HEK293T (cell line): Measurements from ENCODE around the gene ZMIZ1.

ENCODE experiments used
- CTCF ChIA-PET: fragments of 350-600 bp; formaldehyde crosslinking; extraction: SDS; loops from one replicate; lab custom pipeline; 2021; ENCODE audit warnings: antibody characterized with exemption, inconsistent platforms; lab: Yijun Ruan, JAX
- POLR2A ChIA-PET: fragments of 350-600 bp; formaldehyde crosslinking; extraction: SDS; loops from one replicate; lab custom pipeline; 2020; ENCODE audit warnings: antibody characterized with exemption, inconsistent platforms; lab: Yijun Ruan, JAX
- DNase-seq: peaks from one replicate; pipeline ENCODE4 v3.0.0; 2012; ENCODE audit warnings: mixed read lengths; ENCODE audit errors: extremely low spot score
- ARNT ChIP-seq: fragments of 450-650 bp; IDR thresholded peaks from 2 replicates; pipeline ENCODE4 v1.6.1; 2017; ENCODE audit warnings: mild to moderate bottlenecking
- BHLHE40 ChIP-seq: fragments of 450-650 bp; IDR thresholded peaks from 2 replicates; pipeline ENCODE4 v1.6.1; 2016; ENCODE audit warnings: mild to moderate bottlenecking, moderate library complexity, borderline replicate concordance
- CTBP1 ChIP-seq: fragments of 450-650 bp; IDR thresholded peaks from 2 replicates; pipeline ENCODE4 v1.6.1; 2016; ENCODE audit warnings: borderline replicate concordance
- ELF4 ChIP-seq: fragments of 450-650 bp; IDR thresholded peaks from 2 replicates; pipeline ENCODE4 v1.6.1; 2017; ENCODE audit warnings: antibody characterized with exemption
- FOXA1 ChIP-seq: fragments of 450-650 bp; IDR thresholded peaks from 2 replicates; pipeline ENCODE4 v1.6.1; 2016; ENCODE audit warnings: mild to moderate bottlenecking
- FOXK2 ChIP-seq: fragments of 450-650 bp; IDR thresholded peaks from 2 replicates; pipeline ENCODE4 v1.6.1; 2016; ENCODE audit warnings: mild to moderate bottlenecking
- FOXM1 ChIP-seq: fragments of 450-650 bp; IDR thresholded peaks from 2 replicates; pipeline ENCODE4 v1.6.1; 2017; ENCODE audit warnings: mild to moderate bottlenecking, borderline replicate concordance
- HDGF ChIP-seq: fragments of 450-650 bp; IDR thresholded peaks from 2 replicates; pipeline ENCODE4 v1.6.1; 2017; ENCODE audit warnings: antibody characterized with exemption, borderline replicate concordance
- L3MBTL2 ChIP-seq: fragments of 450-650 bp; conservative IDR thresholded peaks from 2 replicates; pipeline ENCODE4 v1.6.1; 2016; ENCODE audit warnings: mild to moderate bottlenecking
- LEF1 ChIP-seq: fragments of 450-650 bp; IDR thresholded peaks from 2 replicates; pipeline ENCODE4 v1.6.1; 2017; ENCODE audit warnings: mild to moderate bottlenecking, borderline replicate concordance
- NFRKB ChIP-seq: fragments of 450-650 bp; IDR thresholded peaks from 2 replicates; pipeline ENCODE4 v1.6.1; 2016; ENCODE audit warnings: mild to moderate bottlenecking, moderate library complexity
- SP1 ChIP-seq: fragments of 450-650 bp; IDR thresholded peaks from 2 replicates; pipeline ENCODE4 v1.6.1; 2017
- SUZ12 ChIP-seq: fragments of 450-650 bp; IDR thresholded peaks from 2 replicates; pipeline ENCODE4 v1.6.1; 2016; ENCODE audit warnings: mild to moderate bottlenecking
- TARDBP ChIP-seq: fragments of 450-650 bp; IDR thresholded peaks from 2 replicates; pipeline ENCODE4 v1.6.1; 2016
- ZNF384 ChIP-seq: fragments of 450-650 bp; IDR thresholded peaks from 2 replicates; pipeline ENCODE4 v1.6.1; 2016
- TF ChIP-seq, protein P1 (sequence below): fragments of 450-650 bp; IDR thresholded peaks from 2 replicates; pipeline ENCODE4 v1.6.1; 2016

The ZMIZ1 gene

GRCh38 chr10:79096514-79096913 lies 27.7 kb downstream of the ZMIZ1 start:
- TF ChIP-seq ZNF384 = no peak
- TF ChIP-seq HDGF = no peak
- TF ChIP-seq LEF1 = no peak
- TF ChIP-seq SP1 = no peak
- TF ChIP-seq TARDBP = no peak
- no peak for TF ChIP-seq SUZ12
- TF ChIP-seq CTBP1 = no peak
- TF ChIP-seq BHLHE40 = no peak
- no peak for TF ChIP-seq ARNT
- no peak for TF ChIP-seq FOXK2
- TF ChIP-seq ELF4 = no peak
- no peak for TF ChIP-seq FOXM1
- TF ChIP-seq NFRKB = no peak
- no peak for TF ChIP-seq FOXA1
- TF ChIP-seq, protein P1, sequence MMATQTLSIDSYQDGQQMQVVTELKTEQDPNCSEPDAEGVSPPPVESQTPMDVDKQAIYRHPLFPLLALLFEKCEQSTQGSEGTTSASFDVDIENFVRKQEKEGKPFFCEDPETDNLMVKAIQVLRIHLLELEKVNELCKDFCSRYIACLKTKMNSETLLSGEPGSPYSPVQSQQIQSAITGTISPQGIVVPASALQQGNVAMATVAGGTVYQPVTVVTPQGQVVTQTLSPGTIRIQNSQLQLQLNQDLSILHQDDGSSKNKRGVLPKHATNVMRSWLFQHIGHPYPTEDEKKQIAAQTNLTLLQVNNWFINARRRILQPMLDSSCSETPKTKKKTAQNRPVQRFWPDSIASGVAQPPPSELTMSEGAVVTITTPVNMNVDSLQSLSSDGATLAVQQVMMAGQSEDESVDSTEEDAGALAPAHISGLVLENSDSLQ = no peak
- no peak for TF ChIP-seq L3MBTL2
- DNase-seq = no peak
- ChIA-PET CTCF (no interaction called here), POLR2A (no interaction called here)

DNA sequence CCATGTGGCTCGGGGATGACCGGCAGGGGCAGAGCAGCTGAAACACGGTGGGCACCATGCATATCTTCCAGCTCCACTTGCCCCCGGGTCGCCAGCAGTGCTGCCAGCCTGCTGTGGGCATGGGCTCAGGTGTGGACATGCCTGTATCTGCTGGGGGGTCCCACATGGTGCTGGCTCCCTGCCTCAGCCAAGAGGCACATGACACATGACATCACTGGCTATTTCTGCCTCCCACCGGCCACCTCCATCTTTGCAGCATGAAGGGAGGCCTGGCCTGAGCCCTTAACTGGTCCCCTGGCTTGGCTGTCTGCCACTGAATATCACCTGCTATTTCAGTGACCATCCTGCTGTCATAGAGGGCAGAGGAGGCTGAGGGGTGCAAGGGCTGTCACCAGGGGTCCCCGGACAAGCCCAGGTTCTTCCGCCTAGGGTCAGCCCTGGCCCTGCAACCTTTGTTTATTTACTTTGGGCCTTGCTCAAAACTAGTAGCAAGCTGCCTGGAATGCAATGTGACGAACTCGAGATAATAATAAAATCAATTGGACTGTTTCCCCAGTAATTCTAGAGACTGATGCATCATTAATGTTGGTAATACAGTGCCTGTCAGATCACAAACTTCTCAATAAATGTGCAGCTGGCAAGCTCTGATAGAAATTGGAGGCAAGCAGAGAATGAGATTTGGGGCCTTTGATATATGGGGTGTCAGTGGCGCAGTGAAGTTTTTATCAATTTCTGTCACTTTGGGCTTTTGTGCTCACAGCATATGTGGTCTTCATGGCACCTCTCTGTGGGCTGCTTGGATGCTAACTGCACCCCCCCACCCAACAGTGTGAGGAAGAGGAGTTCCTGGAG lies 28.5 kb downstream of the ZMIZ1 start:
- no peak for TF ChIP-seq ZNF384
- no peak for TF ChIP-seq SP1
- no peak for TF ChIP-seq ARNT
- TF ChIP-seq FOXK2 = no peak
- no peak for TF ChIP-seq FOXA1
- TF ChIP-seq TARDBP = no peak
- TF ChIP-seq SUZ12 = no peak
- TF ChIP-seq ELF4 = no peak
- no peak for TF ChIP-seq CTBP1
- TF ChIP-seq, protein P1 = no peak
- no peak for TF ChIP-seq BHLHE40
- TF ChIP-seq HDGF = no peak
- no peak for TF ChIP-seq LEF1
- no peak for TF ChIP-seq NFRKB
- DNase-seq = no peak
- ChIA-PET CTCF (no interaction called here), POLR2A (no interaction called here)

GRCh38 chr10:79098061-79098460 lies 29.3 kb downstream of the ZMIZ1 start:
- CTCF ChIA-PET = no interaction called here

GRCh38 chr10:79098596-79099015 lies 29.8 kb downstream of the ZMIZ1 start:
- no peak for TF ChIP-seq ZNF384
- TF ChIP-seq ELF4 = no peak
- TF ChIP-seq NFRKB = no peak
- no peak for TF ChIP-seq ARNT
- TF ChIP-seq LEF1 = no peak
- TF ChIP-seq TARDBP = no peak
- no peak for TF ChIP-seq SP1
- ChIA-PET CTCF (interaction anchor here (0.6 kb wide), 1 partner anchor 29 kb away, joined by 4 read pairs; no protein-coding TSS in a partner anchor), POLR2A (no interaction called here)
- DNase-seq = no peak

More at GRCh38 chr10:79098061-79098460, 29.3 kb downstream of the ZMIZ1 start:
- POLR2A ChIA-PET = no interaction called here
- DNase-seq = no peak
- TF ChIP-seq LEF1 = no peak
- no peak for TF ChIP-seq ELF4
- no peak for TF ChIP-seq ARNT
- no peak for TF ChIP-seq SP1
- no peak for TF ChIP-seq CTBP1

DNA sequence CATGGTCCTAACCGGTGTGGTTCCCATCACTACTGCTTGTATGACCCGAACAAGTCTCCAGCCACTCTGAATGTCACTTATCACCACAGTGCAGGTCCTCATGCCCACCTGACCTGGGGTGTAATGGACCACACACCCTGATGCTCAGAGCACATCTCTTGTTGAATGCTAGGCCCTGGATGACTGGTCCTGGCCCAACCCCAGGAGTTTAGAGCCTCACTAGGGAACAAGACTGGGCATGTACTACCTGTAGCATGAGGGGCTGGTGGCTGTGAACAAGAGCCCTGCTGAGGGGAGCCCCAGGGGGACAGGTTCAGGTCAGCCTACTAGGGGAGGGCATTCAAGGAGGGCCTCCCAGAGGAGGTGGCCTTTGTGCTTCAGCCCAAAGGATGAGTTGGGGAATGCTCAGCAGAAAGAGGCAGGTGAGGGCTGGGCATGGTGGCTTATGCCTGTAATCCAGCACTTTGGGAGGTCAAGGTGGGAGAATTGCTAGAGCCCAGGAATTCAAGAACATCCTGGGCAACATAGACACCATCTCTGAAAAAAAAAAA lies 31.2 kb downstream of the ZMIZ1 start:
- no peak for DNase-seq
- ChIA-PET CTCF (interaction anchor here (1.7 kb wide), 1 partner anchor 42 kb away, joined by 4 read pairs; no protein-coding TSS in a partner anchor), POLR2A (no interaction called here)
- no peak for TF ChIP-seq NFRKB
- TF ChIP-seq ZNF384 = no peak
- no peak for TF ChIP-seq BHLHE40
- no peak for TF ChIP-seq HDGF
- no peak for TF ChIP-seq L3MBTL2
- TF ChIP-seq TARDBP = no peak
- TF ChIP-seq FOXK2 = no peak
- no peak for TF ChIP-seq SP1

DNA sequence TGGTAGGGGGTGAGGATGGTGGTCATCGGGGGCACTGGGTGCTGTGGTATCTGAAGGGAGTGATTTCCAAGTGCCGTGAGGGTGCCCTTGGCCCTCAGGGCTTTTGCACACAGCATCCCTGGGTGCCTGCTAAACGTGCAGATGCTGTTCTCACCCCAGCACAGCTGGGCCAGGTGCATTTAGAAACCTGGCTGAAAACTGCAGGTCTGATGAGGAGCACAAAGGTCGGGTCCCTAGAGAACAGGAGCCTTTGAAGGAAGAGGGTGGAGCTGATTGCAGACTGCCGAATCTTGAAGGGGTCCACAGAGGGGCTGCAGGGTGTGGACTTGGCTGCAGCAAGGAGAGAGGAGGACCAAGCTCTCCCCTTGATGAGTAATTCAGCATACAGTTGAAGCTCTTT lies 32.0 kb downstream of the ZMIZ1 start:
- TF ChIP-seq L3MBTL2 = no peak
- no peak for TF ChIP-seq TARDBP
- TF ChIP-seq, protein P1 = no peak
- TF ChIP-seq NFRKB = no peak
- TF ChIP-seq LEF1 = no peak
- TF ChIP-seq ZNF384 = no peak
- TF ChIP-seq ELF4 = no peak
- no peak for TF ChIP-seq FOXA1
- TF ChIP-seq CTBP1 = no peak
- no peak for TF ChIP-seq SUZ12
- no peak for TF ChIP-seq FOXM1
- TF ChIP-seq HDGF = no peak
- TF ChIP-seq FOXK2 = no peak
- TF ChIP-seq BHLHE40 = no peak
- no peak for TF ChIP-seq SP1
- no peak for TF ChIP-seq ARNT
- DNase-seq = no peak
- ChIA-PET CTCF (interaction anchor here (0.8 to 1.7 kb wide), 2 partner anchors 41 to 94 kb away, joined by 3 to 4 read pairs; no protein-coding TSS in a partner anchor), POLR2A (no interaction called here)
